Adrenal gland (tissue), 12 donors: ENCODE results near the gene CHMP1B. TPM values are rescaled to one million over a fixed set of nuclear protein-coding genes. Genes with fewer than 3 reads are reported as not detected.

Source experiments
- DNase-seq, 7 donors: peaks; one replicate each; pipeline ENCODE4 v3.0.0-alpha.2; 2019 to 2020
- H3K27ac ChIP-seq, 5 donors: fragments of 200-600 bp; sonication (generic) in 4 of 5; 1 replicate in 3 of 5; 2 replicates in 2 of 5; pipeline versions ENCODE4 v1.5.1 to v1.8.0; 2016 to 2020; ENCODE audit warnings: mild to moderate bottlenecking in 1 of 5
- H3K27me3 ChIP-seq: fragments of 200-600 bp; 2 replicates; pipeline ENCODE4 v1.8.0; 2021
- H3K36me3 ChIP-seq, 2 donors: fragments of 200-600 bp; replicated peaks in 1 of 2; 1 replicate in 1 of 2; 2 replicates in 1 of 2; pipeline versions ENCODE4 v1.5.1 to v1.8.0; 2018 to 2022
- H3K4me1 ChIP-seq, 2 donors: fragments of 200-600 bp; replicated peaks in 1 of 2; 1 replicate in 1 of 2; 2 replicates in 1 of 2; pipeline versions ENCODE4 v1.5.1 to v1.8.0; 2018 to 2021
- H3K4me3 ChIP-seq, 4 donors: fragments of 200-600 bp; sonication (generic) in 3 of 4; one replicate each; pipeline ENCODE4 v1.5.1; 2016 to 2018
- H3K9me3 ChIP-seq, 3 donors: fragments of 200-600 bp; sonication (generic) in 1 of 3; replicated peaks in 1 of 3; 1 replicate in 2 of 3; 2 replicates in 1 of 3; pipeline versions ENCODE4 v1.5.1 to v1.8.0; 2016 to 2021
- POLR2A ChIP-seq, 2 donors: fragments of 450-650 bp; IDR thresholded peaks; one replicate each; pipeline ENCODE4 v1.6.1; 2017; ENCODE audit warnings: antibody characterized with exemption in 2 of 2, mild to moderate bottlenecking in 2 of 2, moderate library complexity in 1 of 2
- WGBS, 4 donors: extraction: QIAGEN DNeasy Blood & Tissue Kit in 2 of 4; methylation state at CpG; one replicate each; pipeline versions ENCODE4 v1.1.5 to v1.1.7; 2013 to 2017; 5-methylcytosine and 5-hydroxymethylcytosine counted together
- intact Hi-C, 2 donors: fragments of 100-400 bp; cut with DNase I; formaldehyde crosslinking; loops; one replicate each; pipeline versions ENCODE4 v1.14.1 to v1.15.0; 2022 to 2023
- polyA plus RNA-seq, 3 donors: library from polyadenylated mRNA; stranded (reverse); fragments of 200-250 nt in 2 of 3; fragments of 350-450 nt in 1 of 3; fragmentation: Illumina TruSeq in 1 of 3; extraction: RNeasy Lipid Tissue Mini Kit (QIAGEN cat#74804) in 1 of 3; gene quantifications; one replicate each; pipeline ENCODE4 v1.2.3, GENCODE V29; 2013 to 2014
- total RNA-seq, 9 donors: library from RNA; depleted of rRNA in 4 of 9; stranded (reverse); fragments of >200 nt in 4 of 9; fragments of 120-200 nt in 1 of 9; fragmentation: NEBNext Ultra II Directional in 1 of 9; extraction: Animal tissue kit (Norgen Biotek cat#: 25700) in 1 of 9; gene quantifications; one replicate each; pipeline versions ENCODE4 v1.1.0 to v1.2.4, GENCODE V29; 2013 to 2023
- TF ChIP-seq, protein P1 (sequence below), 6 experiments: fragments of 450-650 bp in 4 of 6; fragments of 200-600 bp in 2 of 6; sonication (generic) in 1 of 6; IDR thresholded peaks; 1 replicate in 5 of 6; 2 replicates in 1 of 6; pipeline versions ENCODE4 v1.5.1 to v1.8.0; 2016 to 2021; ENCODE audit warnings: antibody characterized with exemption in 6 of 6, mild to moderate bottlenecking in 2 of 6, moderate library complexity in 1 of 6
- donor health status: healthy with polysubstance abuse.
- donor health status: Bipolar disorder and iron deficiency.
- donor health status: DM: yes; HTN: yes; CAD: no.
- donor health status: DM: no; HTN: no; CAD: no.
- donor health status: DM: no; HTN: no; CAD: no.
- donor health status: DM: yes; HTN: yes; CAD: no.

Gene CHMP1B
- total and polyA plus RNA-seq, 12 donors = 17.5 to 52.6 (median 41.5) TPM

DNA sequence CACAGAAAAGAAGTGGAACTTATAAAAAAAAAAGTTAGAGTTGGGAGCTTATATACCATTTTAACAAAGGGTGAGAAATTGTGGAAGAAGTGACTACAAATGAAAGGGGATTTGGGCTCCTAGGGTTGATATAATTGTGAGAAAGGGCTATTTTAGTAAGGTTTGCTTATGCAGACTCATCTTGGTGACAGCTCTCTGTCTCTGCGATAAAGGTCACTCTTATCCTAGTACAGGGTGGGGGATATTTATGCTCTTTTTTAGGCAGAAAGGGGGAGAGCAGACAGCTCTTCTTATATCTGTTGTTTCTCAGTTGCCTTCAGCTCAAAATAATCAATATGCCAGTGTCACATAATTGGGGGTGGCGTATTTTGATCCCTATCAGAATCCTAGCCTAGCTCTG, 31.3 kb upstream of the CHMP1B start:
- no peak for TF ChIP-seq POLR2A (IDR thresholded peaks at IDR 0.05)
- TF ChIP-seq, protein P1, sequence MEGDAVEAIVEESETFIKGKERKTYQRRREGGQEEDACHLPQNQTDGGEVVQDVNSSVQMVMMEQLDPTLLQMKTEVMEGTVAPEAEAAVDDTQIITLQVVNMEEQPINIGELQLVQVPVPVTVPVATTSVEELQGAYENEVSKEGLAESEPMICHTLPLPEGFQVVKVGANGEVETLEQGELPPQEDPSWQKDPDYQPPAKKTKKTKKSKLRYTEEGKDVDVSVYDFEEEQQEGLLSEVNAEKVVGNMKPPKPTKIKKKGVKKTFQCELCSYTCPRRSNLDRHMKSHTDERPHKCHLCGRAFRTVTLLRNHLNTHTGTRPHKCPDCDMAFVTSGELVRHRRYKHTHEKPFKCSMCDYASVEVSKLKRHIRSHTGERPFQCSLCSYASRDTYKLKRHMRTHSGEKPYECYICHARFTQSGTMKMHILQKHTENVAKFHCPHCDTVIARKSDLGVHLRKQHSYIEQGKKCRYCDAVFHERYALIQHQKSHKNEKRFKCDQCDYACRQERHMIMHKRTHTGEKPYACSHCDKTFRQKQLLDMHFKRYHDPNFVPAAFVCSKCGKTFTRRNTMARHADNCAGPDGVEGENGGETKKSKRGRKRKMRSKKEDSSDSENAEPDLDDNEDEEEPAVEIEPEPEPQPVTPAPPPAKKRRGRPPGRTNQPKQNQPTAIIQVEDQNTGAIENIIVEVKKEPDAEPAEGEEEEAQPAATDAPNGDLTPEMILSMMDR (IDR thresholded peaks at IDR 0.05) = no peak
- intact Hi-C loops = no loop called here
- Histone ChIP-seq H3K27me3 (no peaks in the 10 kb centered on the region), H3K27ac (no peak overlapping the region), H3K4me3 (no peak overlapping the region), H3K36me3 (no peaks in the 10 kb centered on the region), H3K4me1 (no peaks in the 10 kb centered on the region), H3K9me3 (no peaks in the 10 kb centered on the region)
- 84 to 94% (median 89%) methylated on average over 2 of the region's 2 CpGs for WGBS, 4 donors
- no peak for DNase-seq

DNA sequence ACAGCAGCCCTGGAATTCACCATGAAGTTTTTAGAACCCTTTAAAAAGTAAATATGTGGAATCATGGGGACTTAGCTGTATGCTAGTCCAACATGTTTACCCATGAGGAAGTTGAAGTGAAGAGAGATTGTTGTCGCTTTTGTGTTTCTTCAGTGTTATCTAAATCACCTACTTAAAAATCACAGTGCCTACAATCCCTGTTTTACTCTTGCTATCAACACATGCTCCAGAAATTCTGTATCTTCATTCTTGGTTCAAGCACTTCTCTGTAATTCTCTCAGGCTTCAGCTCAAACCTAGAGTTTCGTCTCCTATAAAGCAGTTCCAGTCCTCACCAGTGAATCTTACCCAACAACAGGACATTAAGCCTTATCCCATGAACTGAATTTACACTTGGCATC, 30.5 kb upstream of the CHMP1B start:
- intact Hi-C loops = no loop called here
- TF ChIP-seq POLR2A (IDR thresholded peaks at IDR 0.05) = no peak
- TF ChIP-seq, protein P1 (IDR thresholded peaks at IDR 0.05) = no peak
- Histone ChIP-seq H3K4me3 (no peak overlapping the region), H3K27me3 (no peaks in the 10 kb centered on the region), H3K36me3 (no peaks in the 10 kb centered on the region), H3K9me3 (no peaks in the 10 kb centered on the region), H3K4me1 (no peaks in the 10 kb centered on the region), H3K27ac (no peak overlapping the region)
- WGBS, 4 donors = 40 to 68% (median 56%) methylated on average over 2 of the region's 2 CpGs
- no peak for DNase-seq

DNA sequence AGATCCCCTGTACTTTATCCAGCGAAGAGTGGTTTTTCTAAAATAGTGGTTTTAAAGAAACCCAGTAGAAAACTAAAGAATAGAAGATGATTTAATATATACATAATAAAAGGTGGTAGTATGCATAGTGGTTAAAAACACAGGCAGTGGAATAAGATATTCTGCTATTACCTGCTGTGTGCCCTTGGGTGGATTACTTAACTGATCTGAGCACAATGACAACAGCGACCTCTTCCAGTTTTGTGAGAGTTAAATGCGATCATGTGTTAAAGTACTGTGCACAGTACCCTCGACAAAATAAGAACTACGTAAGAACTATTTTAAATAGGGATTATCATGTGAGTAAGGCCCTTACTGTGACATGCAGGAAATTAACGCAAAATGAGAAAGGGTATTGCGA, 30.0 kb upstream of the CHMP1B start:
- TF ChIP-seq, protein P1 (IDR thresholded peaks at IDR 0.05) = no peak
- TF ChIP-seq POLR2A (IDR thresholded peaks at IDR 0.05) = no peak
- intact Hi-C loops = no loop called here
- 82 to 94% (median 88%) methylated on average over 7 of the region's 7 CpGs for WGBS, 4 donors
- DNase-seq = no peak
- no peaks in the 10 kb centered on the region for H3K9me3 ChIP-seq
- no peak overlapping the region for H3K4me3 ChIP-seq
- no peaks in the 10 kb centered on the region for H3K4me1 ChIP-seq
- no peaks in the 10 kb centered on the region for H3K36me3 ChIP-seq
- no peaks in the 10 kb centered on the region for H3K27me3 ChIP-seq
- H3K27ac ChIP-seq = no peak overlapping the region

DNA sequence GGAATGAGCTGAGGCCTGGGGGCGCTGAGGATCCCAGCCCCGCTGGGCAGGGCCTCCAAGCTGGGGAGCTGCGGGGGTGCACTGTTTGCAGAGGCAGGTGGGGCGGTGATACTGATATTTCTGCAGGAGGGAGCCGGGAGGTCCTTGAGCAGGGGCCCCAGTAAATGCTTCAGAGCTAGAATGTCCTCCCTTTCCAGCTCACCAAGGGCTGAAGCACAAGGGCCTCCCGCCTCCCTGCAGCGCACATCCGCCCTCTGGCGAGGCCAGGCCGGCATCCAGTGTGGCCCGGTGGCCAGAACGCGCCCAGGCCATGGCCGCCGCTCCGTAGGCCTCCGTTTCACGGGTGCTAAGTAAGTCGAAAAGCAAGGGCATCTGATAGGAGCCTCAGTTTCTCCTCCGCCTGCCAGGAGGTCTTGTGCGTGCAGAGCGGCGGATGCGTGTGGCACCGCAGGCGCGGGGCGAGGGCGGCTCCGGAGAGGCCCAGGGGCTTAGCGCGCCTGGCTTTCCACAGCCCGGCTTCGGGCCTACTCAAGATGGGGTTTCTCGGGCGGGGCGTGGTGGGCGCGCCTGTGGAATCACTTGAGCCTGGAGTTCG, 29.5 kb upstream of the CHMP1B start:
- H3K4me3 ChIP-seq = no peak overlapping the region
- intact Hi-C loops = no loop called here
- H3K9me3 ChIP-seq = no peaks in the 10 kb centered on the region
- H3K36me3 ChIP-seq = no peaks in the 10 kb centered on the region
- H3K4me1 ChIP-seq = no peaks in the 10 kb centered on the region
- no peak overlapping the region for H3K27ac ChIP-seq
- no peaks in the 10 kb centered on the region for H3K27me3 ChIP-seq
- TF ChIP-seq POLR2A (IDR thresholded peaks at IDR 0.05) = no peak
- TF ChIP-seq, protein P1 (IDR thresholded peaks at IDR 0.05) = no peak
- WGBS, 4 donors = 88 to 96% (median 94%) methylated on average over 12 to 40 of the region's 40 CpGs
- no peak for DNase-seq
